SU-DHL-6 (cell line): ENCODE results near the gene CARD11.

Experiments
- EZH2phosphoT487 ChIP-seq: fragments of 200-600 bp; sonication (generic), shearing (Covaris generic); conservative IDR thresholded peaks from 2 replicates; pipeline ENCODE4 v1.6.1; 2018; ENCODE audit warnings: mild to moderate bottlenecking, antibody characterized with exemption, low read length, moderate library complexity, mixed read lengths
- TF ChIP-seq, protein P1 (sequence below): fragments of 200-600 bp; sonication (generic); IDR thresholded peaks from one replicate; pipeline ENCODE4 v1.5.1; 2017; ENCODE audit warnings: antibody characterized with exemption, mild to moderate bottlenecking, low read length, moderate library complexity; ENCODE audit not compliant: insufficient read depth, poor library complexity, severe bottlenecking

DNA sequence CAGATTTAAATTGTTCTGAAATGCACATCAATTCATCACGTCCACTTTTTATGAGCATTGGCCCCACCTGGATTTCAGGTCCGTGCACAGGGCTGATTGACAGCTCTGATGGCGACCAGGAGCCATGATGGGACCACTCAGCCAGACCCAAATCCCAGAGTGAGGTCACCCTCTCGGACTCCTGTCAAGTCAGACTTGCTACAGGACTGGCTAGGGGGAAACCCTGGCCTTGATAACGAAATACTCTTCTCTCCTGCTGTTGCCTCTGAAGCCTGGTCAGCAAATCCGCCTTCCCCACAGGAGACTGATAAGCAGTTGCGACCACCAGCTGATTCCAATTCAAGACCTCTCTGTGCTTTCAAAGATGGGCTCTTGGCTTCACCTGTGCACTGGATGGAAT, 76.4 kb downstream of the CARD11 start:
- TF ChIP-seq, protein P1, sequence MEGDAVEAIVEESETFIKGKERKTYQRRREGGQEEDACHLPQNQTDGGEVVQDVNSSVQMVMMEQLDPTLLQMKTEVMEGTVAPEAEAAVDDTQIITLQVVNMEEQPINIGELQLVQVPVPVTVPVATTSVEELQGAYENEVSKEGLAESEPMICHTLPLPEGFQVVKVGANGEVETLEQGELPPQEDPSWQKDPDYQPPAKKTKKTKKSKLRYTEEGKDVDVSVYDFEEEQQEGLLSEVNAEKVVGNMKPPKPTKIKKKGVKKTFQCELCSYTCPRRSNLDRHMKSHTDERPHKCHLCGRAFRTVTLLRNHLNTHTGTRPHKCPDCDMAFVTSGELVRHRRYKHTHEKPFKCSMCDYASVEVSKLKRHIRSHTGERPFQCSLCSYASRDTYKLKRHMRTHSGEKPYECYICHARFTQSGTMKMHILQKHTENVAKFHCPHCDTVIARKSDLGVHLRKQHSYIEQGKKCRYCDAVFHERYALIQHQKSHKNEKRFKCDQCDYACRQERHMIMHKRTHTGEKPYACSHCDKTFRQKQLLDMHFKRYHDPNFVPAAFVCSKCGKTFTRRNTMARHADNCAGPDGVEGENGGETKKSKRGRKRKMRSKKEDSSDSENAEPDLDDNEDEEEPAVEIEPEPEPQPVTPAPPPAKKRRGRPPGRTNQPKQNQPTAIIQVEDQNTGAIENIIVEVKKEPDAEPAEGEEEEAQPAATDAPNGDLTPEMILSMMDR: no peak
- TF ChIP-seq EZH2phosphoT487: no peak
